NCI-H1105 (cell line): ENCODE results near the gene CPT1A.
"Not testable (repeated sequence)": the region's sequence is repeated elsewhere in the genome, so short reads cannot be mapped to it uniquely, and the experiment has no call there.

Experiments
- DNase-seq: peaks from one replicate; lab custom pipeline; 2025; lab: John Stamatoyannopoulos, UW

Gene CPT1A

GRCh38 chr11:68841718-68842426 lies at the start of gene CPT1A:
Gene CPT1A (minus strand): TSS chr11:68841916. CDS start chr11:68815474, 26,442 bp downstream.
- peak; percentile 31 for DNase-seq

- no peak for DNase-seq
These were observed 48.9 kb upstream of the CPT1A start for GRCh38 chr11:68890490-68891231.

- DNase-seq, result no peak
These were observed 48.3 kb upstream of the CPT1A start for GRCh38 chr11:68889948-68890446.

- DNase-seq, result not testable (repeated sequence)
These were observed 43.1 kb upstream of the CPT1A start for GRCh38 chr11:68884827-68885226.

GRCh38 chr11:68882391-68882790 lies 40.7 kb upstream of the CPT1A start:
- DNase-seq, result no peak

- DNase-seq, result no peak
These were observed 39.6 kb upstream of the CPT1A start for GRCh38 chr11:68881320-68881719.

GRCh38 chr11:68880851-68881250 lies 39.1 kb upstream of the CPT1A start:
- DNase-seq, result no peak

- no peak for DNase-seq
These were observed 36.3 kb upstream of the CPT1A start for GRCh38 chr11:68878022-68878421.

- DNase-seq, result no peak
These were observed 30.7 kb upstream of the CPT1A start for GRCh38 chr11:68872216-68873003.

- no peak for DNase-seq
These were observed 28.8 kb upstream of the CPT1A start for GRCh38 chr11:68870470-68870869.

- no peak for DNase-seq
These were observed 26.6 kb upstream of the CPT1A start for GRCh38 chr11:68868221-68868835.

GRCh38 chr11:68867066-68867465 lies 25.4 kb upstream of the CPT1A start:
- no peak for DNase-seq

GRCh38 chr11:68865241-68865640 lies 23.5 kb upstream of the CPT1A start:
- no peak for DNase-seq

- DNase-seq, result no peak
These were observed 22.0 kb upstream of the CPT1A start for GRCh38 chr11:68863553-68864265.

GRCh38 chr11:68862421-68862820 lies 20.7 kb upstream of the CPT1A start:
- no peak for DNase-seq

- no peak for DNase-seq
These were observed 17.4 kb upstream of the CPT1A start for GRCh38 chr11:68859123-68859522.

- DNase-seq, result no peak
These were observed 15.4 kb upstream of the CPT1A start for GRCh38 chr11:68857037-68857586.

GRCh38 chr11:68856425-68857030 lies 14.8 kb upstream of the CPT1A start:
- DNase-seq, result not testable (repeated sequence)

GRCh38 chr11:68855205-68855981 lies 13.7 kb upstream of the CPT1A start:
- DNase-seq, result no peak
